ENCODE data around the gene KAT2A. TPM values are rescaled to one million over a fixed set of nuclear protein-coding genes. Genes with fewer than 3 reads are reported as not detected.

Gene KAT2A
- polyA plus RNA-seq: 11.8 and 17.1 TPM in 2 replicates

DNA sequence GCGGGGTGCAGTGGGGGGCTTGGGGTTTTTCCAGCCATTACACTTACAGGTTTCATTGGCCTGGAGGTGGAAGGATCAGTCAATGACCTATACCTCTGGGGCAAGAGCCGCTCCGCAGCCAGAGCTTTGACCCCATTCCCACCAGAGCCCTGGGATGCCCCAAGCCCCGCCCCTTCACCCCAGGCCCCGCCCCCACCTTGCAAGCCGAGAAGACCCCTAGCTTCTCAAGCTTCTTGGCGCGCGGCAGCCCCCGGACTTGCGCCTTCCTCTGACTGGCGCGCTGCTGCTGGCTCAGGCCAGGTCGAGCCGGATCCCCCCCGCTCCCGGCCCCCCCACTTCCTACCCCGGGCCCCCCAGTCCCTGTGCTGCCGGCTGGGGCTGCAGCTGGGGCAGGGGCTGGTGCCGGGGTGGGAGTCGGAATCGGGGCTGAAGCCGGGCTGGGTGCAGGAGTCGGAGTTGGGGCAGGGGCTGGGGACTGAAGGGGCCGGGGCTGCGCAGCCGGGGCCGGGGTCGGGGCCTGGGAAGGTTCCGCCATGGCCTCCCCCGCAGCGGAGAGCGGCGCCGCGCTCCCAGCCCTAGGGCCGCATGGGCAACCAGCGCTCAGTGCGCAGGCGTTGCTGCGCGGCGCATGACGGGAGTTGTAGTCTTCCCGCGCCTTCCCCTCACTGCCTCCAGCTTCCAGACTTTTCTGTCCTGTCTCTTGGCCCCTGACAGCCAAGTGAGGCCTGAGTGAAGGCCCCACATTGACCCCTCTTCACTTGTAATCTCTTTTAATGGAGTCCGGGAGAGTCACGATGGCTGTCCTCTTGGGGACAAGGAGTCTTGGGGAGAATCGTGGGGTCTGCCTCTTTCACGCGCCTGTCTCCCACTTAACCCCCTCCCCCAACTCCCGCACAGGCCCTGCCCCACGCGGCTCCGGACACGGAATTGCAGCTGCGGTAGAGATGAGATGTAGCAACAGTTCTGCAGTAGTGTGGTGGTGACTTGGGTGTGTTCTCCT is at the start of gene KAT2A:
KAT2A (minus strand) TSS at position 598 of the 1,000 bp plus-strand sequence; CDS start at position 535, 63 bp downstream.

DNA sequence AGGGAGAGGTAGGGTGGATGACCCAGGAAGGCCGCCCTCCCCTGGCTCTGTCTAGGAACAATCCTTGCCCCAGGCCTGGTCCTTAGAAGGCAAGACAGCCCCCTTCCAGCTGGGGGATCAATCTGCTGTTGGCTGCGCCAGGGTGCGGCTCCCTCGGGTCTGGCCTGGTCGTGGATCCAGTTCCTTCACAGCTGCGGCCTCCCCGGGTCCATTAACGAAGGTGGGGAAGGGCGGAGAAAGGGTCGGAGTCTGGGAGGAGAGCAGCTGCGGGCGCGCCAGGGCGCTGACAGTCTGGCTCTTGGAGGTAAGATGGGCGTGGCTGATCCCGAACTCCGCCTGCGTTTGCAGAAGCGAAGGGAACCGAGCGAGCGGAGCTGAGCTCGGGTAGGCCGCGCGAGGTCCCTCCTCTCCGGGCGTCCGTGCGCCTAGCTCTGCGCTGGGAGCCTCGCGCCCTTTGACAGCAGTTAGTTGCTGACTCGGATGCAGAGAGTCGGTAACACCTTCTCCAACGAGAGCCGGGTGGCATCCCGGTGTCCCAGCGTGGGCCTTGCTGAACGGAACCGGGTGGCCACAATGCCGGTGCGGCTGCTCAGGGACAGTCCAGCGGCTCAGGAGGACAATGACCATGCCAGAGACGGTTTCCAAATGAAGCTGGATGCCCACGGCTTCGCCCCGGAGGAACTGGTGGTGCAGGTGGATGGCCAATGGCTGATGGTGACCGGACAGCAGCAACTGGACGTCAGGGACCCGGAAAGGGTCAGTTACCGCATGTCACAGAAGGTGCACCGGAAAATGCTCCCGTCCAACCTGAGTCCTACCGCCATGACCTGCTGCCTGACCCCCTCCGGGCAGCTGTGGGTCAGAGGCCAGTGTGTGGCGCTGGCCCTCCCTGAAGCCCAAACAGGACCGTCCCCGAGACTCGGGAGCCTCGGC is 1.5 kb upstream of the KAT2A start, which contains the start of gene HSPB9:
HSPB9 (plus strand) TSS at position 434 of the 933 bp plus-strand sequence; CDS start at position 481, 47 bp downstream.

GRCh38 chr17:42112552-42113176 is 8.5 kb downstream of the KAT2A start, which contains the start of gene DHX58:
Gene DHX58, minus strand, starts transcription at chr17:42112714. Its CDS starts 822 bp downstream, at chr17:42111892.

GRCh38 chr17:42097691-42098631 is 23.2 kb downstream of the KAT2A start, which contains the start of gene ZNF385C:
Gene ZNF385C, minus strand, starts transcription at chr17:42098473. Its CDS starts 35,417 bp downstream, at chr17:42063056.

Other genes with a start within 250 kb of the KAT2A start
- 40.6 and 43.7 TPM in 2 replicates for gene ACLY, start 202.4 kb downstream of the KAT2A start, polyA plus RNA-seq
- gene ODAD4, start 190.8 kb downstream of the KAT2A start, polyA plus RNA-seq: 6.8 TPM in 1 of 2 replicates, not detected in the other
- 5.6 and 7.3 TPM in 2 replicates for gene CNP, start 154.6 kb downstream of the KAT2A start, polyA plus RNA-seq
- 58.9 and 120 TPM in 2 replicates for gene DNAJC7, start 103.9 kb downstream of the KAT2A start, polyA plus RNA-seq
- gene NKIRAS2, start 101.3 kb downstream of the KAT2A start, polyA plus RNA-seq: 0.69 and 1.6 TPM in 2 replicates
- gene C17orf113, start 70.8 kb downstream of the KAT2A start, polyA plus RNA-seq: 0.91 and 2.4 TPM in 2 replicates
- 42.1 and 57.2 TPM in 2 replicates for gene ZNF385C, start 22.9 kb downstream of the KAT2A start, polyA plus RNA-seq
- 27.4 and 68.3 TPM in 2 replicates for gene DHX58, start 8.7 kb downstream of the KAT2A start, polyA plus RNA-seq
- gene HSPB9, start 1.4 kb upstream of the KAT2A start, polyA plus RNA-seq: 0.62 TPM in 1 of 2 replicates, not detected in the other
- 0.46 and 1.3 TPM in 2 replicates for gene RAB5C, start 33.6 kb upstream of the KAT2A start, polyA plus RNA-seq
- not detected in 2 replicates for gene KCNH4, start 59.8 kb upstream of the KAT2A start, polyA plus RNA-seq
- not detected in 2 replicates for gene HCRT, start 64.1 kb upstream of the KAT2A start, polyA plus RNA-seq
- 0.25 and 1.2 TPM in 2 replicates for gene GHDC, start 73.1 kb upstream of the KAT2A start, polyA plus RNA-seq
- 0.52 and 2.0 TPM in 2 replicates for gene STAT5B, start 155.0 kb upstream of the KAT2A start, polyA plus RNA-seq
- not detected in 2 replicates for gene STAT5A, start 167.1 kb upstream of the KAT2A start, polyA plus RNA-seq